ENCODE measurements around the gene TERT. TPM values are rescaled to one million over a fixed set of nuclear protein-coding genes. Genes with fewer than 3 reads are reported as not detected.

TERT gene
- total RNA-seq, 4 donors from 2014 or later = not detected

DNA sequence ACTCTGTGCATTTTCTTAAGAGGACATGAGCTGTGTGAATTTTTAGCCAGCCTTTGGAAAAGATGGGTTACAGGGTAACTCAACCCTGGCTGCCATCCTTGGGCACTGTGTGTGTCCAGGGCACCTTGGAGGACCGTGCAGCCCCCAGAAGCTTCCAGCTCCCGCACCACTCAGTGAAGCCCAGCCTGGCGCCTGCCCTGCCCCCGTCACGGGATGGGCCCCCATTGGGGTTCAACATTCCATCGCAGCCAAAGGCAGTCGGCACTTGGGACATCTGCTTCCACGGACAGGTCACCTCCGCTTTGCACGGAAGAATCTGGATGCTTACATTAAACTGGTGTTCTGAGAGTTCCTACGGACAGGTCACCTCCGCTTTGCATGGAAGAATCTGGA is 71.6 kb downstream of the TERT start:
- 75% methylated on average over 12 of the region's 12 CpGs; no CpG with 5 or more reads in 1 of the 2 donors for WGBS, 2 donors (ENCODE audit: low coverage in 1 of 2)
- Histone ChIP-seq H3K27me3 (peaks cover 17% of the 10 kb centered on the region), H3K36me3 (no peaks in the 10 kb centered on the region), H3K4me3 (no peak overlapping the region), H3K27ac (no peak overlapping the region), H3K4me1 (peaks cover 0 to 4% (median 0%) of the 10 kb centered on the region in 4 donors), H3K9me3 (no peaks in the 10 kb centered on the region)
- in situ Hi-C loops (cut with MboI; ENCODE audit: low pct_ligation_motif_present in 1 of 4, low pct_unique_long_range_greater_than_20kb in 1 of 4, low sequenced_read_pairs in 3 of 4) (no loop called here), intact Hi-C loops (cut with DNase I; ENCODE audit: low total_unique reads) (no loop called here)
- DNase-seq = no peak
- TF ChIP-seq, protein P1, sequence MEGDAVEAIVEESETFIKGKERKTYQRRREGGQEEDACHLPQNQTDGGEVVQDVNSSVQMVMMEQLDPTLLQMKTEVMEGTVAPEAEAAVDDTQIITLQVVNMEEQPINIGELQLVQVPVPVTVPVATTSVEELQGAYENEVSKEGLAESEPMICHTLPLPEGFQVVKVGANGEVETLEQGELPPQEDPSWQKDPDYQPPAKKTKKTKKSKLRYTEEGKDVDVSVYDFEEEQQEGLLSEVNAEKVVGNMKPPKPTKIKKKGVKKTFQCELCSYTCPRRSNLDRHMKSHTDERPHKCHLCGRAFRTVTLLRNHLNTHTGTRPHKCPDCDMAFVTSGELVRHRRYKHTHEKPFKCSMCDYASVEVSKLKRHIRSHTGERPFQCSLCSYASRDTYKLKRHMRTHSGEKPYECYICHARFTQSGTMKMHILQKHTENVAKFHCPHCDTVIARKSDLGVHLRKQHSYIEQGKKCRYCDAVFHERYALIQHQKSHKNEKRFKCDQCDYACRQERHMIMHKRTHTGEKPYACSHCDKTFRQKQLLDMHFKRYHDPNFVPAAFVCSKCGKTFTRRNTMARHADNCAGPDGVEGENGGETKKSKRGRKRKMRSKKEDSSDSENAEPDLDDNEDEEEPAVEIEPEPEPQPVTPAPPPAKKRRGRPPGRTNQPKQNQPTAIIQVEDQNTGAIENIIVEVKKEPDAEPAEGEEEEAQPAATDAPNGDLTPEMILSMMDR (IDR thresholded peaks at IDR 0.05) = no peak
- TF ChIP-seq POLR2A (IDR thresholded peaks at IDR 0.05) (no peak), POLR2AphosphoS5 (IDR thresholded peaks at IDR 0.05) (no peak), EP300 (IDR thresholded peaks at IDR 0.05; ENCODE audit: low read depth) (no peak)

DNA sequence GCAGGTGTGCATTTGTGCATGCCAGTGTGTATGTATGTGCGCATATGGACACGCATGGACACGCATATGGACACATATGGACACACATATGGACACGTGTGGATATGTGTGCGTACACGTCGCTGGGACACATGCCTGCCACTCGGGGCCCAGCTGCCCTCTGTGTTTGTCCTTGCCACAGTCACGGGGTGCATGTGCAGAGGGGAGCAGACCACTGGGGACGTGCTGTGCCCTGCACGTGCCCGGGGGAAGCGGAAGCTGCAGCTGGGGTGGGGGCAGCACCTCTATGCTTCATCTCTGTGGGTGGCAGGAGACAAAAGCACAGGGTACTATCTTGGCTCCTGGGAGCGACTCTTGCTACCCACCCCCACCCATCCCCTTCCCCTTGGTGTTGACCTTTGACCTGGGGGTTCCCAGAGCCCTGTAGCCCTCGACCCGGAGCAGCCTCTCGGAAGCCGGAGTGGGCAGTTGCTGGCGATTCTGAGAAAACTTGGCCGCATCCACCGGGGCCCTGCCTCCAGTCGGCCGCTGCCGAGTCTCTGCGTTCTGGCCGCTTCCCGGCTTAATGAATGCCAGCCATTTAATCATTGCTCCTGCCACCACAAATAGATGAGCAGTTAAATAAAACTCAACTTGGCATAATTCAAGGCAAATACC is 72.1 kb downstream of the TERT start:
- DNase-seq = no peak
- intact Hi-C loops (cut with DNase I; ENCODE audit: low total_unique reads) = no loop called here
- in situ Hi-C loops (cut with MboI; ENCODE audit: low pct_ligation_motif_present in 1 of 4, low pct_unique_long_range_greater_than_20kb in 1 of 4, low sequenced_read_pairs in 3 of 4) = no loop called here
- no peak overlapping the region for H3K4me3 ChIP-seq
- H3K27me3 ChIP-seq = peaks cover 12% of the 10 kb centered on the region
- no peaks in the 10 kb centered on the region for H3K36me3 ChIP-seq
- H3K4me1 ChIP-seq = no peaks in the 10 kb centered on the region
- TF ChIP-seq POLR2A (IDR thresholded peaks at IDR 0.05) (no peak), POLR2AphosphoS5 (IDR thresholded peaks at IDR 0.05) (no peak), EP300 (IDR thresholded peaks at IDR 0.05; ENCODE audit: low read depth) (no peak)
- TF ChIP-seq, protein P1 (IDR thresholded peaks at IDR 0.05) = no peak
- WGBS, 2 donors (ENCODE audit: low coverage in 1 of 2) = 87% methylated on average over 27 of the region's 27 CpGs; no CpG with 5 or more reads in 1 of the 2 donors
- no peak overlapping the region for H3K27ac ChIP-seq
- no peaks in the 10 kb centered on the region for H3K9me3 ChIP-seq

DNA sequence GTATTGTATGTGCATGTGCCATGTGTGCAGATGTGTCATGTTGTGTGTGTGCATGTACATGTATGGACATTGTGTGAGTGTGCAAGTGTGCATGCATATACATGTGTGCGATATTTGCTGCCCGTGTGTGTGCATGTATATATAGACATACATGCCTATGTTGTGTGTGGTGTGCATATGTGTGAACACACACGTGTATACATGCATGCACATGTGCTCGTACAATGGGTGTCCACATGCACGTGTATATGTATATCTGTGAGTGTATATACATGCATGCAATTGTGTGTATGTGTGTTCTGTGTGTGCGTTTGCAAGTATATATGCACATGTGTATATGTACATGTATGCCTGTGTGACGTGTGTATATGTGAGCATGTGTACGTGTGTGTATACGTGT is 72.7 kb downstream of the TERT start:
- Histone ChIP-seq H3K27ac (no peak overlapping the region), H3K9me3 (no peaks in the 10 kb centered on the region), H3K36me3 (no peaks in the 10 kb centered on the region), H3K27me3 (peaks cover 12% of the 10 kb centered on the region), H3K4me3 (no peak overlapping the region), H3K4me1 (no peaks in the 10 kb centered on the region)
- intact Hi-C loops (cut with DNase I; ENCODE audit: low total_unique reads) = no loop called here
- in situ Hi-C loops (cut with MboI; ENCODE audit: low pct_ligation_motif_present in 1 of 4, low pct_unique_long_range_greater_than_20kb in 1 of 4, low sequenced_read_pairs in 3 of 4) = no loop called here
- DNase-seq = no peak
- 87 to 88% methylated on average over 5 to 9 of the region's 9 CpGs for WGBS, 2 donors (ENCODE audit: low coverage in 1 of 2)
- TF ChIP-seq, protein P1 (IDR thresholded peaks at IDR 0.05) = no peak
- no peak for TF ChIP-seq POLR2A (IDR thresholded peaks at IDR 0.05)
- no peak for TF ChIP-seq POLR2AphosphoS5 (IDR thresholded peaks at IDR 0.05)
- TF ChIP-seq EP300 (IDR thresholded peaks at IDR 0.05; ENCODE audit: low read depth) = no peak

DNA sequence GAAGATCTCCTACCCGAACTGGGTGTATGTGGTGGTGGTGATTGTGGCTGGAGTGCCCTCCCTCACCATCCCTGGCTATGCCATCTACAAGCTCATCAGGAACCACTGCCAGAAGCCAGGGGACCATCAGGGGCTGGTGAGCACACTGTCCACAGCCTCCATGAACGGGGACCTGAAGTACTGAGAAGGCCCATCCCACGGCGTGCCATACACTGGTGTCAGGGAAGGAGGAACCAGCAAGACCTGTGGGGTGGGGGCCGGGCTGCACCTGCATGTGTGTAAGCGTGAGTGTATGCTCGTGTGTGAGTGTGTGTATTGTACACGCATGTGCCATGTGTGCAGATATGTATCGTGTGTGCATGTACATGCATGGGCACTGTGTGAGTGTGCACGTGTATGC is 73.1 kb downstream of the TERT start:
- DNase-seq = no peak
- Histone ChIP-seq H3K4me1 (no peaks in the 10 kb centered on the region), H3K9me3 (no peaks in the 10 kb centered on the region), H3K36me3 (no peaks in the 10 kb centered on the region), H3K4me3 (no peak overlapping the region), H3K27me3 (peaks cover 12% of the 10 kb centered on the region), H3K27ac (no peak overlapping the region)
- 88 to 100% methylated on average over 3 to 10 of the region's 10 CpGs for WGBS, 2 donors (ENCODE audit: low coverage in 1 of 2)
- intact Hi-C loops (cut with DNase I; ENCODE audit: low total_unique reads) = no loop called here
- in situ Hi-C loops (cut with MboI; ENCODE audit: low pct_ligation_motif_present in 1 of 4, low pct_unique_long_range_greater_than_20kb in 1 of 4, low sequenced_read_pairs in 3 of 4) = no loop called here
- TF ChIP-seq POLR2AphosphoS5 (IDR thresholded peaks at IDR 0.05) = no peak
- TF ChIP-seq, protein P1 (IDR thresholded peaks at IDR 0.05) = no peak
- TF ChIP-seq POLR2A (IDR thresholded peaks at IDR 0.05) = no peak
- no peak for TF ChIP-seq EP300 (IDR thresholded peaks at IDR 0.05; ENCODE audit: low read depth)
